ENCODE data around the gene P2RX7.

GRCh38 chr12:121129811-121130147 lies 2.9 kb upstream of the P2RX7 start:
- TF ChIP-seq CTCF (conservative IDR thresholded peaks at IDR 0.05; ENCODE audit: low read depth, low read length) (no peak), EZH2phosphoT487 (IDR thresholded peaks at IDR 0.05; ENCODE audit: borderline replicate concordance, low read length) (no peak)

Measured in PC-3 (cell line).